Measurements from ENCODE around the gene ZFAND2A.
"Not testable (repeated sequence)": the region's sequence is repeated elsewhere in the genome, so short reads cannot be mapped to it uniquely, and the experiment has no call there.

Gene ZFAND2A

GRCh38 chr7:1175597-1175966, 15.6 kb upstream of the ZFAND2A start:
- DNase-seq (ENCODE audit: low spot score) = no peak

- no peak for DNase-seq (ENCODE audit: low spot score)
Observed at GRCh38 chr7:1174881-1175596, 15.0 kb upstream of the ZFAND2A start.

GRCh38 chr7:1174002-1174401, 14.0 kb upstream of the ZFAND2A start:
- DNase-seq (ENCODE audit: low spot score) = no peak

- no peak for DNase-seq (ENCODE audit: low spot score)
Observed at GRCh38 chr7:1172666-1173523, 12.9 kb upstream of the ZFAND2A start.

- not testable (repeated sequence) for DNase-seq (ENCODE audit: low spot score)
Observed at GRCh38 chr7:1171516-1171915, 11.5 kb upstream of the ZFAND2A start.

- DNase-seq (ENCODE audit: low spot score) = no peak
Observed at GRCh38 chr7:1170741-1171501, 10.9 kb upstream of the ZFAND2A start.

- peak; percentile 63 for DNase-seq (ENCODE audit: low spot score)
Observed at GRCh38 chr7:1169409-1170368, 9.7 kb upstream of the ZFAND2A start.

- no peak for DNase-seq (ENCODE audit: low spot score)
Observed at GRCh38 chr7:1168422-1168821, 8.4 kb upstream of the ZFAND2A start.

- DNase-seq (ENCODE audit: low spot score) = no peak
Observed at GRCh38 chr7:1164436-1164835, 4.4 kb upstream of the ZFAND2A start.

GRCh38 chr7:1163121-1163520, 3.1 kb upstream of the ZFAND2A start:
- DNase-seq (ENCODE audit: low spot score) = peak; percentile 78

GRCh38 chr7:1160670-1161021, 650 bp upstream of the ZFAND2A start:
- peak; percentile 30 for DNase-seq (ENCODE audit: low spot score)

GRCh38 chr7:1159231-1159630, 765 bp downstream of the ZFAND2A start:
- not testable (repeated sequence) for DNase-seq (ENCODE audit: low spot score)

GRCh38 chr7:1158203-1159126, 1.5 kb downstream of the ZFAND2A start:
- DNase-seq (ENCODE audit: low spot score) = no peak

GRCh38 chr7:1156782-1157535, 3.0 kb downstream of the ZFAND2A start:
- DNase-seq (ENCODE audit: low spot score) = peak; percentile 57

- DNase-seq (ENCODE audit: low spot score) = not testable (repeated sequence)
Observed at GRCh38 chr7:1155818-1156781, 3.9 kb downstream of the ZFAND2A start.

GRCh38 chr7:1154172-1154739, 5.7 kb downstream of the ZFAND2A start:
- DNase-seq (ENCODE audit: low spot score) = no peak

GRCh38 chr7:1152492-1152891, 7.5 kb downstream of the ZFAND2A start:
- no peak for DNase-seq (ENCODE audit: low spot score)

Data from kidney tubule cell (primary cell).